Measurements from ENCODE around the gene FSD1L. TPM values are rescaled to one million over a fixed set of nuclear protein-coding genes. Genes with fewer than 3 reads are reported as not detected.
A peak's percentile ranks its signal among the peaks of the same experiment; 100 is the strongest.
"Not testable (repeated sequence)": the region's sequence is repeated elsewhere in the genome, so short reads cannot be mapped to it uniquely, and the experiment has no call there.

FSD1L gene
- total RNA-seq, 1 donor from 2014 or later: 5.6 TPM

DNA sequence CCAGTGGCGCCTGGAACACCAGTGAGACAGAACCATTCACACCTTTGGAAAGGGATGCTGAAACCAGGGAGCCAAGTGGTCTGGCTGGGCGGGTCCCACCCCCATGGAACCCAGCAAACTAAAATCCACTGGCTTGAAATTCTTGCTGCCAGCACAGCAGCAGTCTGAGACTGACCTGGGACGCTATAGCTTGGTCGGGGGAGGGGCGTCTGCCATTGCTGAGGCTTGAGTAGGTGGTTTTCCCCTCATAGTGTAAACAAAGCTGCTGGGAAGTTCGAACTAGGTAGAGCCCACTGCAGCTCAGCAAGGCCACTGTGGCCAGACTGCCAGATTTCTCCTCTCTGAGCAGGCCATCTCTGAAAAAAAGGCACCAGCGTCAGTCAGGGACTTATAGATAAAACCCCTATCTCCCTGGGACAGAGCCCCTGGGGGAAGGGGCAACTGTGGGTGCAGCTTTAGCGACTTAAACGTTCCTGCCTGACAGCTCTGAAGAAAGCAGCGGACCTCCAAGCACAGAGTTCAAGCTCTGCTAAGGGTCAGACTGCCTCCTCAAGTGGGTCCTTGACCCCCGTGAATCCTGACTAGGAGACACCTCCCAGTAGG lies 68.1 kb downstream of the FSD1L start:
- no peak for TF ChIP-seq CTCF (IDR thresholded peaks at IDR 0.05; ENCODE audit: unreplicated experiment)
- peak; percentile 10 for DNase-seq (ENCODE audit: low spot score)
- Mint-ChIP-seq H3K9me3 (ENCODE audit: unreplicated experiment) (no peaks in the 10 kb centered on the region), H3K27ac (ENCODE audit: unreplicated experiment) (no peak overlapping the region), H3K27me3 (ENCODE audit: unreplicated experiment) (peaks cover 1% of the 10 kb centered on the region), H3K4me3 (ENCODE audit: unreplicated experiment) (no peak overlapping the region), H3K36me3 (ENCODE audit: low read depth, unreplicated experiment) (peaks cover 23% of the 10 kb centered on the region), H3K4me1 (ENCODE audit: unreplicated experiment) (no peaks in the 10 kb centered on the region)

DNA sequence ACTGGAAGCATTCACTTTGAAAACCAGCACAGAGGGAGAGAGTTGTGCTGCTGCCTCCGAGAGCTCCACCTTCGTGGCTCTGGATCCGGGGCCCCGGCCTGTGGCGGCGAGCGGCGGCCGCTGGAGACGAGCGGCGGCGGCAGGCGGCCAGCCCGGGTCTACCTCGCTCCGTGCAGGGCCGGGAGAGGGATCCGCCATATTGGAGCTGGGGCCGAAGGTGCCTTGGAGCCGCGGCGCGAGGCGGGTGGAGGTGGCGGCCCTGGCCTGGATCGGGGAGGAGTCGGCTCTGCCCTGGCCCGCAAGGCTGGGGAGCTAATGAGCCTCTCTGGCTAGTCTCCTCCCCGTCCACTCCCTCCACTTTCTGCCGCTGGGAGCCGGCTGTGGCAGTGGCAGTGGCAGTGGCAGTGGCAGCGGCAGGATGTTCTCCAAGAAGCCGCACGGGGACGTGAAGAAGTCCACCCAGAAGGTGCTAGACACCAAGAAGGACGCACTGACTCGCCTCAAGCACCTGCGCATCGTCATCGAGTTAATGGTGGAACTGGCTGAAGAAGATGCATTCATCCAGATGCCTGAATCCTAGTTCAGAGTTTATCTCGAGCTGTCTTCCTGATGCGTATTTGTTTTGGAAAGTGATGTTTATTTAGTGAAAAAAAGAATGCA lies 72.0 kb downstream of the FSD1L start:
- H3K4me1 Mint-ChIP-seq (ENCODE audit: unreplicated experiment); H3K27me3 Mint-ChIP-seq (ENCODE audit: unreplicated experiment); H3K9me3 Mint-ChIP-seq (ENCODE audit: unreplicated experiment); H3K27ac Mint-ChIP-seq (ENCODE audit: unreplicated experiment); H3K4me3 Mint-ChIP-seq (ENCODE audit: unreplicated experiment): not testable (repeated sequence)
- DNase-seq (ENCODE audit: low spot score): peak; percentile 25
- H3K36me3 Mint-ChIP-seq (ENCODE audit: low read depth, unreplicated experiment): peaks cover 17% of the 10 kb centered on the region

DNA sequence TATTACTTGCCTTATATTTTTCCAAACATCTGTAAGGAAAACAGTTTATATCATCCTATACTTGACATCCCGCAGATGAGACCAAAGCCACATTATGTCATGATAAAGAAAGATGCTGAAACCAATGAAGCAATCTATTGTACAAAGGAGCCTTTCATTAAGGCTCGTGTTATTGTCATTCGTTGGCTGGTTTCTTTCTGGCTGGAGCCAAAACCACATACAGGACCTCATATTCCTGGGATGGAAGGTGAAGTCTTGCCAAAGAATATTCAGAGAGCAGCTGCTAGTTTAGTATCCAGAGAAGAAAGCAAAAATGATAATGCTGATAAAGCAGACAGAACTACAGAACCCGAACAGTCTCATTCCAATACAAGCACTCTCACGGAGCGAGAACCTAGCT lies 73.2 kb downstream of the FSD1L start:
- H3K9me3 Mint-ChIP-seq (ENCODE audit: unreplicated experiment); H3K4me1 Mint-ChIP-seq (ENCODE audit: unreplicated experiment); H3K27ac Mint-ChIP-seq (ENCODE audit: unreplicated experiment); H3K27me3 Mint-ChIP-seq (ENCODE audit: unreplicated experiment); DNase-seq (ENCODE audit: low spot score); H3K4me3 Mint-ChIP-seq (ENCODE audit: unreplicated experiment): not testable (repeated sequence)
- peaks cover 23% of the 10 kb centered on the region for H3K36me3 Mint-ChIP-seq (ENCODE audit: low read depth, unreplicated experiment)

DNA sequence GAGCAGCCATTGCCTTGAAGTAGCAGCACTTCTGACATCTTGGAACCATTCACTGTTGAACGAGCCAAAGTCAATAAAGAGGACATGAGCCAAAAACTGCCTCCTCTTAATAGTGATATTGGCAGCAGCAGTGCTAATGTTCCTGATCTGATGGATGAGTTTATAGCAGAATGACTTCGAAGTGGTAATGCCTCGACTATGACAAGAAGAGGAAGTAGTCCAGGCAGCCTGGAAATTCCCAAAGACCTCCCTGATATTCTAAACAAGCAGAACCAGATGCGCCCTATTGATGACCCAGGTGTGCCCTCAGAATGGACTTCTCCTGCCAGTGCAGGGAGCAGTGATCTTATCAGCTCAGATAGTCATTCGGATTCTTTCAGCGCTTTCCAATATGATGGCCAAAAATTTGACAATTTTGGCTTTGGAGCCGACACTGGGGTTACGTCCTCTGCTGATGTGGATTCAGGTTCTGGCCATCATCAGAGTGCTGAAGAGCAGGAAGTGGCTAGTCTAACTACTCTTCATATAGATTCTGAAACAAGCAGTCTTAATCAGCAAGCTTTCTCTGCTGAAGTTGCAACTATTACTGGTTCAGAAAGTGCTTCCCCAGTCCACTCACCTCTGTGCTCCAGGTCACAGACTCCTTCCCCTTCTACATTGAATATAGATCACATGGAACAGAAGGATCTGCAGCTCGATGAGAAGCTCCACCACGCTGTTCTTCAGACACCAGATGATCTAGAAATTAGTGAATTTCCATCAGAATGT lies 75.0 kb downstream of the FSD1L start:
- not testable (repeated sequence) for H3K9me3 Mint-ChIP-seq (ENCODE audit: unreplicated experiment); H3K4me3 Mint-ChIP-seq (ENCODE audit: unreplicated experiment); H3K27ac Mint-ChIP-seq (ENCODE audit: unreplicated experiment); H3K27me3 Mint-ChIP-seq (ENCODE audit: unreplicated experiment); DNase-seq (ENCODE audit: low spot score); H3K4me1 Mint-ChIP-seq (ENCODE audit: unreplicated experiment)
- peaks cover 21% of the 10 kb centered on the region for H3K36me3 Mint-ChIP-seq (ENCODE audit: low read depth, unreplicated experiment)

DNA sequence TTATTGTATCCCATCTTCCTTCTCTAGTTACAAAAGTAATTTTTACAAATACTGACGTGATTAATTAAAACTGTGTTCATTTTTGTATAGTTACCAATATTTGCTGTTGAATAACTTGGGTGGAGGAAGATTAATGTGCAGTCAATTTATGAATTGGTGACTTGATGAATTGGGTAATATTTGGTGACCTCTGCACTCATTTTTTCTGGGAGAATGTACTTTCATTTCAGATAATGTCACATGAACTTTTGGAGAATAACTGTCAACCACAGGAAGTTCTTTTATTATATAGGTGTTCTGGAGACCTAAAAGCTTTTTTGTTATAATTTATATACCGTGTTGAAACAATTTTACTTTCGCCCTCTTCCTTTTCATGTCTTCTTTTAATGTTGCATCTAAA lies 83.7 kb downstream of the FSD1L start:
- Mint-ChIP-seq H3K4me3 (ENCODE audit: unreplicated experiment) (no peak overlapping the region), H3K36me3 (ENCODE audit: low read depth, unreplicated experiment) (peaks cover 18% of the 10 kb centered on the region), H3K27ac (ENCODE audit: unreplicated experiment) (no peak overlapping the region), H3K4me1 (ENCODE audit: unreplicated experiment) (no peaks in the 10 kb centered on the region), H3K27me3 (ENCODE audit: unreplicated experiment) (no peaks in the 10 kb centered on the region), H3K9me3 (ENCODE audit: unreplicated experiment) (no peaks in the 10 kb centered on the region)
- no peak for DNase-seq (ENCODE audit: low spot score)
- TF ChIP-seq CTCF (IDR thresholded peaks at IDR 0.05; ENCODE audit: unreplicated experiment): no peak

- Mint-ChIP-seq H3K27me3 (ENCODE audit: unreplicated experiment) (no peaks in the 10 kb centered on the region), H3K9me3 (ENCODE audit: unreplicated experiment) (no peaks in the 10 kb centered on the region), H3K36me3 (ENCODE audit: low read depth, unreplicated experiment) (no peaks in the 10 kb centered on the region), H3K4me1 (ENCODE audit: unreplicated experiment) (no peaks in the 10 kb centered on the region), H3K4me3 (ENCODE audit: unreplicated experiment) (no peak overlapping the region), H3K27ac (ENCODE audit: unreplicated experiment) (no peak overlapping the region)
- no peak for DNase-seq (ENCODE audit: low spot score)
- no peak for TF ChIP-seq CTCF (IDR thresholded peaks at IDR 0.05; ENCODE audit: unreplicated experiment)
Measured at GRCh38 chr9:105535920-105536668, 88.3 kb downstream of the FSD1L start.

Data from endothelial cell (in vitro differentiated cells).